GM06990 (cell line): Measurements from ENCODE around the gene KBTBD7.

Experiments
- DNase-seq: peaks from one replicate; pipeline ENCODE4 v3.0.0-alpha.2; 2011; ENCODE audit not compliant: insufficient read length; ENCODE audit errors: extremely low read depth
- H3K27me3 ChIP-seq: replicated peaks from 2 replicates; pipeline ENCODE4 v1.6.0; 2011; ENCODE audit warnings: low read length; ENCODE audit not compliant: control insufficient read depth, insufficient read depth
- H3K36me3 ChIP-seq: 2 replicates; pipeline ENCODE4 v1.5.1; 2011; ENCODE audit warnings: low read length; ENCODE audit not compliant: control insufficient read depth, insufficient read depth
- H3K4me3 ChIP-seq: replicated peaks from 2 replicates; pipeline ENCODE4 v1.5.1; 2011; ENCODE audit warnings: low read depth, mild to moderate bottlenecking, control low read depth, low read length
- TF ChIP-seq, protein P1 (sequence below): IDR thresholded peaks from 2 replicates; pipeline ENCODE4 v1.5.1; 2011; ENCODE audit warnings: low read length, control low read depth, mild to moderate bottlenecking, inconsistent platforms; ENCODE audit not compliant: insufficient read depth, poor library complexity, severe bottlenecking

KBTBD7 gene, protein sequence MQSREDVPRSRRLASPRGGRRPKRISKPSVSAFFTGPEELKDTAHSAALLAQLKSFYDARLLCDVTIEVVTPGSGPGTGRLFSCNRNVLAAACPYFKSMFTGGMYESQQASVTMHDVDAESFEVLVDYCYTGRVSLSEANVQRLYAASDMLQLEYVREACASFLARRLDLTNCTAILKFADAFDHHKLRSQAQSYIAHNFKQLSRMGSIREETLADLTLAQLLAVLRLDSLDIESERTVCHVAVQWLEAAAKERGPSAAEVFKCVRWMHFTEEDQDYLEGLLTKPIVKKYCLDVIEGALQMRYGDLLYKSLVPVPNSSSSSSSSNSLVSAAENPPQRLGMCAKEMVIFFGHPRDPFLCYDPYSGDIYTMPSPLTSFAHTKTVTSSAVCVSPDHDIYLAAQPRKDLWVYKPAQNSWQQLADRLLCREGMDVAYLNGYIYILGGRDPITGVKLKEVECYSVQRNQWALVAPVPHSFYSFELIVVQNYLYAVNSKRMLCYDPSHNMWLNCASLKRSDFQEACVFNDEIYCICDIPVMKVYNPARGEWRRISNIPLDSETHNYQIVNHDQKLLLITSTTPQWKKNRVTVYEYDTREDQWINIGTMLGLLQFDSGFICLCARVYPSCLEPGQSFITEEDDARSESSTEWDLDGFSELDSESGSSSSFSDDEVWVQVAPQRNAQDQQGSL

DNA sequence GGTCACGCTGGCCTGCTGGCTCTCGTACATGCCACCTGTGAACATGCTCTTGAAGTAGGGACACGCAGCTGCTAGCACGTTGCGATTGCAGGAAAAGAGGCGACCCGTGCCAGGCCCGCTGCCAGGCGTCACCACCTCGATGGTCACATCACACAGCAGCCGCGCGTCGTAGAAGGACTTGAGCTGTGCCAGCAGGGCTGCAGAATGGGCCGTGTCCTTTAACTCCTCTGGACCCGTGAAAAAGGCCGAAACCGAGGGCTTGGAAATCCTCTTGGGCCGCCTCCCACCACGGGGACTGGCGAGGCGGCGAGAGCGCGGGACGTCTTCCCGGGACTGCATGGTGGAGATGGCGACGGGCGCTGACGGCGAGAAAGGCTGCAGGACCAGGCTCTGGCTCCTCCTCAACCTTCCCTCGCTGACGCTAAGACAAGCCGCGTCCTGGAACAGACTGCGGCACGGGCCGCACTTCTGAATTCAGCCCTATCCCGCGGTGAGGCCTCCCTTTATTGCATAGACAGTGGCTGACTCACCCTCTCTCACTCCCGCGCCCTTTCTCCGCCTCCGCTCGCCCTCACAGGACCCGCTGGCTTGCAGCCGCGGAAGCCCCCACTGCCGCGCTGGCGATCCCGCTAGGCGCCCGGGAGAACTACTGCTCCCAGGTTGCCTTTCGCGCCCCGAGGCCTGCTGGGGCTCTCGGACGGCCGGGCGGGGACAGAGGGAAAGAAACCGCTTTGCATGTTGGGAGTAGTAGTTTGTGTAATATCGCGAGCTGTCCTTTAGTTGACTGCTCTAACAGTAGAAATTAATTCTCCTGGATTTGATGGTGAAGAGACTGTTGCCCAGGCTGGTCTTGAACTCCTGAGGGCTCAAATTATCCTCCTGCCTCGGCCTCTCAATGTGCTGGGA, at the start of gene KBTBD7:
Gene KBTBD7 (minus strand): TSS at position 651 of the 906 bp plus-strand sequence. CDS start 312 bp downstream, at position 339.
- TF ChIP-seq, protein P1, sequence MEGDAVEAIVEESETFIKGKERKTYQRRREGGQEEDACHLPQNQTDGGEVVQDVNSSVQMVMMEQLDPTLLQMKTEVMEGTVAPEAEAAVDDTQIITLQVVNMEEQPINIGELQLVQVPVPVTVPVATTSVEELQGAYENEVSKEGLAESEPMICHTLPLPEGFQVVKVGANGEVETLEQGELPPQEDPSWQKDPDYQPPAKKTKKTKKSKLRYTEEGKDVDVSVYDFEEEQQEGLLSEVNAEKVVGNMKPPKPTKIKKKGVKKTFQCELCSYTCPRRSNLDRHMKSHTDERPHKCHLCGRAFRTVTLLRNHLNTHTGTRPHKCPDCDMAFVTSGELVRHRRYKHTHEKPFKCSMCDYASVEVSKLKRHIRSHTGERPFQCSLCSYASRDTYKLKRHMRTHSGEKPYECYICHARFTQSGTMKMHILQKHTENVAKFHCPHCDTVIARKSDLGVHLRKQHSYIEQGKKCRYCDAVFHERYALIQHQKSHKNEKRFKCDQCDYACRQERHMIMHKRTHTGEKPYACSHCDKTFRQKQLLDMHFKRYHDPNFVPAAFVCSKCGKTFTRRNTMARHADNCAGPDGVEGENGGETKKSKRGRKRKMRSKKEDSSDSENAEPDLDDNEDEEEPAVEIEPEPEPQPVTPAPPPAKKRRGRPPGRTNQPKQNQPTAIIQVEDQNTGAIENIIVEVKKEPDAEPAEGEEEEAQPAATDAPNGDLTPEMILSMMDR, result no peak
- peak; percentile 93 for DNase-seq
- Histone ChIP-seq H3K4me3 (peak within 1 kb of the TSS; percentile 80), H3K36me3 (no peaks in the 10 kb centered on the region; the same call in 1 of the 2 replicates), H3K27me3 (no peaks in the 10 kb centered on the region)

DNA sequence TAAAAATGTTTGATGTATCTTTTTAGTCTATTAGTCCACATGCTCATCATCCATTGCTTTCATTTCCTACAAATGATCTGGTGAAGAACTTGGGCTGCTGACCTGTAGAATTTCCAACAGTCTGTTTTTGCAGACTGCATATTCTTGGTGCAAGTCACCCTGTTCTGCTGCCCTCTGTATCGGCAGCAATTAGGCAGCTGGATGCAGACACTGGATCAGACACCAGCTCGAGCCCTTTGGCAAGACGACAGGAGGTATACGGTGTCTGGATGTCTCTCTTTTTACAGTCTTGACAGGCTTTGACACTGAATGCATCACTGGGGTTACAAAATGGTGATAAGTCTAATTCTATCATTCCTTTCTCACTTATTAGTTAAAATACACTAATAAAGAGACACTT, 47.3 kb upstream of the KBTBD7 start:
- TF ChIP-seq, protein P1, result no peak
- no peak for DNase-seq
- H3K27me3 ChIP-seq, result no peaks in the 10 kb centered on the region

DNA sequence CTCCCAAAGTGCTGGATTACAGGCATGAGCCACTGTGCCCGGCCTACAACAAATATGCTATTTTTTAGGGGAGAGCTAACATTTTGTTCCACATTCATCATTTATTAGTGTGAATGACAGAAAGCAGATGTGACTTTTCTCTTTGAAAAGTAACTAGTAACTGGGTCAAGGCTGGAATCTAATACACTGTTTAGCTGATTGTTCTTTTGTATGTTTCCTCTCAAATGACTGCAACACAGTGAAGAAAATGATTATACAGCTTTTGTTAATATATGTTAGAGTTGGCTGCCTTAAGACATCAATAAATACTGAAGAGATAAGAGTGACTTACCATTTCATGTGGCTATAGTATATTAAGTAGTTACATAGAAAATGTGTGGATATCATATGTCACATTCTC, 42.0 kb upstream of the KBTBD7 start:
- no peaks in the 10 kb centered on the region for H3K27me3 ChIP-seq
- TF ChIP-seq, protein P1, result no peak
- no peaks in the 10 kb centered on the region for H3K36me3 ChIP-seq
- no peak overlapping the region for H3K4me3 ChIP-seq
- DNase-seq, result no peak

More for the DNA sequence above, 47.3 kb upstream of the KBTBD7 start:
- Histone ChIP-seq H3K4me3 (no peak overlapping the region), H3K36me3 (no peaks in the 10 kb centered on the region; the same call in none of the 2 replicates)

DNA sequence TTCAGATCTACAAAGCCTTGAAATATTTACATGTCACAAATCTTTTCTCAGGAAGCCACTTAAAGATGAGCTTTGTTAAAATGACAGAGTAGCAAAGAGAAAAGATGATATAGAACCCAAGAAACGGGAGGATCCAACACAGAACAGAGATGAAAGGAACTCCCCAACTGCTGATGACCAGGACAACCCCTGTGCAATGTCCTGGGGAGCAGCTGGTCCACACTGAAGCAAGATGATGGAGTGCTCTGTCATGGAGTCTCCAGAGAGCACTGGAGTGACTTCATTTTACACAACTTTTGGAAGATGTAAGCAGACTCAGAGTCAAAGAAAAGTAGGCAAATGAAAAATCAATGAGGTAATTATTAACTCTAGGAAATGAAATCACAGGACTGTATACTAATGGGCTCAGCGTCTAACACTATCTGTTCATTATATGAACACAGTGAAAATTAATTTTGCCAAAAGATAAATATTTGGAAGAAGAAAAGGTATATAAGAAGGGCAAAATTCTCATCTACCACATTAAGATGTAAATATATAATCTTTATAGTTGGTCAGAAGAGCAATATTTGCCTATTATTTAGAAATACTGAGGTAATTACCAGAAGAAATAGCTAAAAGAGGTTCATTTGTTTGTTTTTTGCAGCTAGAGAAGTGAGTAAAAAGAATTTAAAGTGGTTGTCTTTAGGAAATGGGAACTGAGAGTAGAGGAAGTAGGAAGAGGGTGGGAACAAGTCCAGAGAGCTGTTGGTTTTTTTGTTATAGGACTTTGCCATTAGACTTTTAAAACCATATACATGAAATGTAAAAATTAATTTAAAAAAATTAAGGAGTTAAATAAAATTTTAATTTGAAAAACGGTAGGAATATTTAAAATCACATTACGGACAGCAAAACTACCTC, 38.5 kb upstream of the KBTBD7 start:
- H3K36me3 ChIP-seq, result no peaks in the 10 kb centered on the region; the same call in 1 of the 2 replicates
- TF ChIP-seq, protein P1, result no peak
- DNase-seq, result no peak
- H3K27me3 ChIP-seq, result no peaks in the 10 kb centered on the region
- H3K4me3 ChIP-seq, result no peak overlapping the region

DNA sequence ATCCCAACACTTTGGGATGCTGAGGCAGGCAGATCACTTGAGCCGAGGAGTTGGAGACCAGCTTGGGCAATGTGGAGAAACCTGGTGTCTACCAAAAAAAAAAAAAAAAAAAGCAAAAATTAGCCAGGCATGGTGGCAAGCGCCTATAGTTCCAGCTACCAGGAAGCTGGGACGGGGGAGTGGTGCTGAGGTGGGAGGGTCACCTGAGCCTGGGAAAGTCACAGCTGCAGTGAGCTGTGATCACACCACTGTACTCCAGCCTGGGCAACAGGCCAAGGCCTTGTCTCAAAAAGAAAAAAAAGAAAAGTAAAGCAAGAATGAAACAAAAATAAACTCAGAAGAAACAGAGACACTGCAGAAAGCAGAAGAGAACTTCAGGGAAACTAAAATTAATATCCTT, 37.4 kb upstream of the KBTBD7 start:
- no peaks in the 10 kb centered on the region; the same call in 1 of the 2 replicates for H3K36me3 ChIP-seq
- TF ChIP-seq, protein P1, result no peak
- H3K27me3 ChIP-seq, result no peaks in the 10 kb centered on the region
- no peak overlapping the region for H3K4me3 ChIP-seq
- no peak for DNase-seq
